HG02885 (cell line): ENCODE results near the gene ATAT1.

Experiments used
- ATAC-seq: cut with Tn5 transposase; IDR thresholded peaks from one replicate; pipeline ENCODE4 v1.9.1; 2021; ENCODE audit warnings: mild to moderate bottlenecking; ENCODE audit not compliant: unreplicated experiment, poor library complexity

Gene ATAT1

DNA sequence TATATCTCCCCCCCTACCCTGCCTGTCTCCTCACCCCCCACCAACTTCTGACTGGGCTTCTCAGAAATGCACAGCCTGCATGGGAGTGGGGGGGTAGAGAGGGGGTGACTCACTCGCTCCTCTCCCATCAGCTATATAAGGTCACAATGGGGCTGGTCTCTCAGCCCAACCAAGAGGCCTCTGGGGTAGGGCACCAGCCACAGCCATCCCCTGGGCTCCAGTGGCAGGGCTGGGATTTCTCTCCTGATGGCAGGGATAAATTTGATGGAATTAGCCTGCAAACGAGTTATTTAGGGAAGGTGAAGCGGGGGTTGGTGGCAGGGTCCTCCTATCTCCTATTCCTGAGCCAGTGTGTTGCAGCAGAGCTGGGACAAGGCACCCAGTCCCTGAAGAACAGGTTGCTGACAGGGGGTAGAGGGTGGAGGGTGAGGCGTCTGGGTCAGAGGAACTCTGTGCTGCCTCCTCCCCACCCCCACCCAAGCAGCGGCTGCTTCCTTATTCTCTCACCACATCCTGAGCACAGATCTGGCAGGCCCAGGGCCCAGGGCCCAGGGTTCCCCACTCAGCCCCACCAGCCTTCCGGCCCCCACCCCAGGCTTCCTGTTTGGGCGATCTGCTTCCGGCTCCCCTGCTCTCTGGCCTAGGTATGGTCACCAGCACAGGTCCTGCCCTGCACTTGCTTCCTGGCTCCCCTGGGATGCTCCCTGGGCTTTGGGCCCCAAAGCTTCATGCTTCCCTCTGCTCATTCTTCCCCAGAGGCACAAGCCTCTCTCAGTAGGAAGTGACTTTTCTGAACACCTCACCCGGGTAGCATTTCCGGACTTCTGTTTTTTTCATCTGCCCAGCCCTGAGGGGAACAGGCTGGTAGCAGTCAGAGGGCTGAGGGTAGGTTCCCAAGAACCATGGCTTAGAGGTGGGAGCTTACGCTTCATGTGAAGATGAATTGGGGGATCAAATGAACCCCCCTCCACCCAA is 55.8 kb downstream of the ATAT1 start:
- ATAC-seq, result peak; percentile 48

DNA sequence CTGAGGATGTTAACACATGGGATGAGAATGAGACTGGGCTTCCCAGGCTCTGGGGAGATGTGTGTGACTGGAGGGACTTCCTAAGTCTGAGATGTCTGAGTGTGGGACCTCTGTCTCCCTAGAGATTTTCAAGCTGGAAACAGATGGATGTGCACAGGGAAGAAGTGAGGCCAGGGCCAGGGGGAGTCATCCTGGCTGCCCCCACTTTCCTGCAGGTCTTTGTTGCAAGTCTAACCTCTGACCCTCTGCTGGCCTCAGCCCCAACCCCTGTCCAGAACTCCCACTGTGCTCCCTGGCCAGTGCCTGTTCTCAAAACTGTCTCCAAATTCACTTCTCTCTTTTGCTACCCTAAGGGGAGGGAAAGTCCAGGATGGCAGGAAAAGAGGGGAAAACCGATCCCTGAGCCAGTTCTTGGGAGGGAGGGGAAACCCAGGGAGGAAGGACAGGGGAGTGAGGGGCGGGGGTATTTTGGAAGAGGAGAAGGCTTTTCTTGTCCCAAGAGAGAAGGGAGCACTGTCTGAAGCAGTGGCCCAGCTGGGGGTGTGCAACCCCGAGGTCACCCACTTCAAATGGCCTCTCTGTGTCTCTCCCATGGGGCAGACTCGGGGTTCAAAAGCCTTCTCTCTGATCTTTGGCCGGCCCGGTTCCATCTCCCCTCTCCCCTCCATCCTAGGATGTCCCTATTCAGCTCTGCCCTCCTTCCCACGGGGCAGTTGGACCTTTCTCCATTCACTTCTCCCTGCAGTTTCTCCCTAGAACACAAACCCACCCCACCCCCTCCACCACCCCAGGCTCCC is 56.7 kb downstream of the ATAT1 start:
- ATAC-seq, result no peak

DNA sequence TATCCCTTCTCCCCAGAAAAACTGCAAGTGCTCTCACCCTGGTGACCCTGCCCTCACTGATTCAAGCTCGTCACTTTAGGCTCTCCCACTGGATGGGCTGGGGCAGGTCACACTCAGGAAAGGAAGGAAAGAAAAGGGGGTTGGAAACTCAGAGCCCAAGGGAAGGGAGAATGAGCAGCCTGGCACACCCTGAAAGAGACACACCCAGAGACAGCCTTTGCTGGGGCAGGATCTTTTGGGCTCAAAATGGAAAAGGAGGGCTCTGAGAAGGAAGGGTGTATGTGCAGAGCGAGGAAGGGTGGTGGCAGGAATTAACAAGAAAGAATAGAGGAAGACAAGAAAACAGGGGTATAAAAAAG is 57.3 kb downstream of the ATAT1 start:
- no peak for ATAC-seq

DNA sequence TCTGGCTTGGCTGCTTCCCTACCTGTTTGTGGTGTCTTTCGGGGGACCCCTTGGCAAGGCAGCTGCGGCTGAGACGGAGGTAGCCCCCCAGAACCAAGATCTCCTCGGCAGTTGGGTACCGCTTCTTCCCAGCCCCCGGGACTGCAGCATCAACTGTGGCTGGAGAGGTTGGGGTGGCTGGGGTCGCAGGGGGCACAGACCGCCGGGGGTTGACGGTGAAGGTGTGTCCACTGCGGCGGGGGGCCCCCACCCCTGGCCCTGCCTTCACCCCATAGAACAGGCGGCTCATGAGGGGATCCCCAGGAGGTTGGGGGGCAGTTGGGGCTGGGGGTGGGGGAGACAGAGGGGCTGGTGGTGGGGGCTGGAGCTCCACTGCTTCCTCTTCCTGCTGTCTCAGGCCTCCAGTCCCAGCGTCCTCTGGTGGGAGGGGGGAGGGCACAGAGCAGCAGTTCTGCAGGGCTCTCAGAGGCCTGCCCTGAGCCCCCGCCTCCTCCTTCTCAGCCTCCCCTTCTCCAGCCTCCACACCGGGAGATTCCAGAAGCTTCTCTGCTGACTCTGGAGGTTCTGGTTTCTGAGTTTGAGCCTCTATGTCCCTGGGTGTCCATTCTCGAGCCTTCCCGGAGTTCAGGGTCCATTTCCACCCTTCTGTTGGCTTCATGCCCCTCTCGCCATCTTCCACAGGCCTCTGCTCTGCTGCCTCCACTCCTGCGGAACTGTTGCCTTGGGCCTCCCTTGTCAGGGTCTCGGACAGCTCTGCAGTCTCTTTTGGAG is 57.9 kb downstream of the ATAT1 start:
- no peak for ATAC-seq

DNA sequence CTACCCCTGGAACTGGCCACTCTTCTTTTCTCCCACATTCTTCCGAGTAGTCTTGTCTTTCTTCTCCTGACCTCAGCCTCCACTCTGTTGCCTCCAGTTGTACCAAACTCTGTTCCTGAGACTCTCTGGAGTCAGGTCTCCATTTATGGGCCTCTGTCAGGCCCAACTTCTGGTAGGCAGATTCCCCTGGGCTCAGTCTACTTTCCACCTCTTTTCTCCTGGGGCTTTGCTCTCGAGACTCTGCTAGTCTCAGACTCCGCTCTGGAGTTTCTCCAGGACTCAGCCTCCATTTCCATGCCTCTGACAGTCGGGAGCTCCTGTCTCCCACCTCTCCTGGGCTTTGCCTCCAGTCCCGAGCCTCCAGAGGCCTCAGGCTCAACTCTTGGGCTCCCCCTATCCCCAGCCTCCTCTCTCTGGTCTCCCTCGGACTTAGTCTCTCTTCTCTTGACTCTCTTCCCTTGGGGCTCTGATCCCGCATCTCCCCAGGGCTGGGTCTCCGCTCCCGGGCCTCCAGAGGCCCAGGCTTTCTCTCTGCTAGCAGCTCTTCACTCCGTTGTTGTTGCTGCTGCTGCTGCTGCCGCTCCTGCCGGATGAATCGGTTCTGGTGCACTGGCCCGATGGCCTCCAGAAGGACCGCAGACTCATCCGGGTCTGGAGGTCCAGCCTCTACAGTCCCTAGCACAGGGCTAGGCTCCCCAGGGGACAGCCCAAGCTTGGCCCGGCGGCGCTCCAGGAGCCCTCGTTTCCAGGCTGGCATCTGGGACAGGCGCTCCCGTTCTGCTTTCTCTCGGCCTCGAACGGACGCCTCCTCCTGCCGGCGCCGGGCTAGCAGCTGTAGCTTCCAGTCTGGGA is 58.7 kb downstream of the ATAT1 start:
- no peak for ATAC-seq

DNA sequence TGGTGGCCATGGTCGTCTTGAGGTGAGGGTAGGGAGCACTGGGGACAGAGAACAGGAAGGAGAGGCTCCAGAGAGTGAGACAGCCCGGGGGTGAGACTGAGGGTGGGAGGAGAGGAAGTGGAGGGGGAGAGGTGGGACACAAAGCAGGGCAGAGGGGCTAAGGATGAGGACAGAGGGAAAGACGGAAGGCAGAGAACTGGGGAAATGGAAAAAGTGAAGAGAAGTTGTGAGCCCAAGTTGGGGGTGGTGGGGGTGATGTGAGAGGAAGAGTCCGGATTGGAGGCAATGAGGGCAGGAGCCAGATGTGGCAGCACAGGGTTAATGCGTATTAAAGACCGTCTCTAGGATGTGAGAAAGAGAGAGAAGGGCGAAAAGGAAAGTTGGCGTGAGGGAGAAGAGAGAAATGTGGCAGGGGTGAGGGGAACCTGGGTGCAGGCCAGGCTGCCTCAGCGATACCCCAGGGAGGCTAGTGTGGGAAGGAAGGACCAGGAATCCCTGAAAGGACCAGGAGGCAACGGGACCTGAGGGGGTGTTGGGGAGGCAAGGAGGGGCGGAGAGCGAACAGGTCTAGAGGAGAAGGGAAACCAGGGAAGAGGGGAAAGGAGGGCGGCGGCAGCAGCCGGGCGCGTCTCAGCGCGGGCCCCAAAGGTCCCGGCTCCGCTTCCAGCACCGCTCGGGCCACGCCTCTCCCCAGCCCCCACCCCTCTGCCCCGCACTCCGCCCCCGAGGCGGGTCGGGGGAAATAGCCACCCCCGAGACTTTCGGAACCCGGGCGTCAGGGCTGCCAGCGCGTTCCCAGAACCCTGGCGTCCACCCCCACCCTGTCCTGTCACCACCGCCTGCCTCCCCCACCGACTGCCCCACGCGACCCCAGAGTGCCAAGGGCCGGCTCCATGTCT is 59.6 kb downstream of the ATAT1 start, which contains the start of gene PPP1R18:
Gene PPP1R18 (minus strand): TSS at position 637 of the 899 bp plus-strand sequence. CDS start 627 bp downstream, at position 10.
- ATAC-seq, result peak; percentile 23

DNA sequence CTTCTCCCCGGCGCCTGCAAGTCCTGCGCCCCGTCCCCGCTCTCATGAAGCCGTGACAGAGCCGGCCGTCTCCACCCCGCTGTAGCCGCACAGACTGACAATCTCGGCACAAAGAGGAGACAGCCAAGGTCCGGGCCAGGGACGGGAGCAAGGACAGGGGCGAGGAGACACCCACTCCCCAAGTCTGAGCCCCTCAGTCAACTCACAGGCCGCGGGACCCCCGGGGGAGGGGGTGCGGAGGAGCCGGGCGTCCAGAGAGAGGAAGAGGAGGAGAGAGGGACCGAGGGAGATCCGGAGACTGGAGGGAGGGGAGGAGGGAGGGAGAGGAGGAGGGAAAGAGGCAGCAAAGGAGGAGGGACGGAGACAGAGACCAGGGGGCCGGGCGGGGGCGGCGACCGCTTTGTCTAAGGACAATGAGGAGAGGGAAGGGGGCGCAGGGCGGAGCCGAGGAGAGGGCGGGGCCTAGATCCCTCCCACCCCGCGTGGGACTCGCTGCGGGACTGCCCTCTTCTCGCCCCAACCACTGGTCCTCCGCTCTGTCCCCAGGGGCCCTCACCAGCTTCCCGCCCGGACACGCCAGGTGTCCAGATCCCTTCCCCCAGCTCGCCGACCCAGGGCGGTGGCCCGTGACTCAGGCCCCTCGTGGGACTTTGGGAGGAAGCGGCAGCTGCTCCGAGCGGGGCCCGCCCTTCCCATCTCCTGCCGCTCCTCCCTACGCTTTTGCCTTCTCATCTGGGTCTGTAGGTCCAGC is 60.4 kb downstream of the ATAT1 start:
- peak; percentile 42 for ATAC-seq

DNA sequence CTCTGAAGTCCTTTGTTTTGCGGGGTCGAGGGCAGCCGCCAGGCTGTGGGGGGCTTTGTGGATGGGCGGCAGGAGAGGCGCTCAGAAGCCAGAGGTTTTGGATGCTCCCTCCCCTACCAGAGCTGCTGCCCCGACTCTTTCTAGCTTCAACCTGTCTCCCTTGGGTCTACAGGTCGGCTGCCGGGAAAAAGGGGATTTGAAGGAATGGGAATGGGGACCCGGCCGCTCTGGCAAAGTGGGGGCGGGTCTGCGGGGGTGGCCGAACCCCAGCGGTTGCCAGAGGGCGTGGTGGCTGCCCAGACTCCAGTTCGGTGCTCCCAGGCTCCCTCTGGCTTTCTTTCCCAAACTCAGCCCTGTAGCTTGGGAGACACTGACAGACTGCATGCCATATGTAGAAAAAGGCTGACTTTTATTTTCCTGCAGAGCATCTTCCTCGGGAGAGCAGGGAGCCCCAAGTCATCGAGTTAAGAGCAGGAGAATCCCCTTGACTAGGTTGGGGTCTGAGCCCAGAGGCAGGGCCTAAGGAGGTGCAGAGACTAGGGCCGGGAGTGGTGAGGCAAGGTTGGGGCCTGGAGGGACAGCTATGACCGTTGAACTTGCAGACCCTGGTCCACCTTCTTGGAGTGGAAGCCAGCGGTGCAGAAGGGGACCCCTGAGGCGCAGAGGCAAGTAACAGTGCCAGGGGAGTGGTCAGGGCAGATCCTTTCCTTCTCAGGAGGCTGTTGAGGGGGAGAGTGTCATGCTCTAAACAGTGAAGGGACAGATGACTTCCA is 61.2 kb downstream of the ATAT1 start:
- no peak for ATAC-seq

DNA sequence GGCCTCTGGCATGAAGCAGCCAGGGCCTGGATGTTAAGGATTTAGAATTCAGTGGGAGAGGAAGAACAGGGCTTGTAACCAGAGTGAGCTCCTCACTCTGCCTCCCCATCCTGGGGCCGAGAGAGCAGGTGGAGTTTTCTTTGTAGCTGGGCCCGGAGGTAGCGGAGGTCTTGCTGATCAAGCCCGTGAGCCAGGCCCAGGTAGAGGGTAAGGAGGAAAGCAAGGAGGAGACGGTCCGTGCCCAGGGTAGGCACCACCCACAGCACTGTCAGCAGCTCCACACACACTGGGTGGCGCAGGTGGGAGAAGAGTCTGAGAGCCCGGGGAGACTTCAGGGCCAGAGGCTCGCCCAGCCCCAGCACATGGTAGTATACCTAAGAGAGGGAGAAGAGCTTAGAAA is 61.9 kb downstream of the ATAT1 start:
- ATAC-seq, result no peak

DNA sequence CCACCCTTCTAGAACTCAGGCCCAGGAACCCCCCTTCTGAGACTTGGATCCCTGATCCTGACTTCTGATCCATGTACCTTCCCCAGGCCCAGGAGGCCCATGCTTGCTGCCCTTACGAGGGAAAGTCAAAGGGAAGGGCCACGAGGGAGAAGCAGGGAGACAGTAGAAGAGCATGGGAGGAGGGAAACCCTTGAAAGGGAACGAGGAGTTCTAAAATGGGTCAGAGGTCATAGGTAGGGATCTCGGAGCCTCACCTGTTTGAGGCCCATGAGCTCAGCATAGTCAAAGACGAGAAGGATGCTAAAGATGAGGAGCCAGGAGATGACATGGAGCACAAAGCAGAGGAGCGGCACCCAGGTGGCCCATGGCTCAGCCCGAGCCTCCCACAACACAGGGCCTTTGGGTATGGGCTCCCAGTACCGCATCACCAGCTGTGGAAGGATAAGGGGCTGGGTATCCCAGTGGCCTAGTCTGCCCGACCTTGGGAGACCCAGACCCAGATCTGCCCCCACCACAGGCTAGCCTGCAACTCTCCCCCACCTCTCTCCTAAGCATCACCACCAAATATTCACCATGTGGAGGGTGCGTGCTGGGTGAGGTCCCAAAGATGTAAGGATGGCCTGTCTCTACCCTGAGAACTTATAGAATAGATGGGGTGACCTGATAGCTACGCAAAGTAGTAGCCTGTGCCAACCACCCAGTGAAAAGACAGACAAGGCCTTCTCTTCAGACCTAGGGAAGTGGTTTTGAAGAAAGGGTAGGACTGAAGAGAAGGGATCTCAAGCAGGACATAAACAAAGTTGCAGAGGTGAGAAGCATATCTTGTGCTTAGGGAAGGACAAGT is 62.6 kb downstream of the ATAT1 start:
- no peak for ATAC-seq

DNA sequence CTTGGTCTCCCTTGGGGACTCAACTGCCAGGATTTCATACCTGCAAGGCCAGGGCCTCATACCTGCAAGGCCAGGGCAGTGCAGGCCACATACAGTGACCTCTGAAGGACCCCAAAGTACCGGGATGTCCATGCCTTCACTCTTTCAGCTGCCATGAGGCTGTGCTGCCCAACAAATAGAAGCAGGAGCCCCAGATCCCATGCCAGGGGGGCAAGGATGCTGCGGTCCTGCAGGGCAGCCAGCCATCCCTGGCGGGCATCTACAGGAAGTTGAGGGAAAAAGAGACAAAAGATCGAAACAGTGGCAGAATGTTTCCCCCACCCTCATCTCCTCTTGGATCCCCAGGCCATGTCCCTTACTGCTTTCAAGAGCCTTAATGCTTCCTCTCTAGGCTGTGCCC is 63.3 kb downstream of the ATAT1 start:
- no peak for ATAC-seq

DNA sequence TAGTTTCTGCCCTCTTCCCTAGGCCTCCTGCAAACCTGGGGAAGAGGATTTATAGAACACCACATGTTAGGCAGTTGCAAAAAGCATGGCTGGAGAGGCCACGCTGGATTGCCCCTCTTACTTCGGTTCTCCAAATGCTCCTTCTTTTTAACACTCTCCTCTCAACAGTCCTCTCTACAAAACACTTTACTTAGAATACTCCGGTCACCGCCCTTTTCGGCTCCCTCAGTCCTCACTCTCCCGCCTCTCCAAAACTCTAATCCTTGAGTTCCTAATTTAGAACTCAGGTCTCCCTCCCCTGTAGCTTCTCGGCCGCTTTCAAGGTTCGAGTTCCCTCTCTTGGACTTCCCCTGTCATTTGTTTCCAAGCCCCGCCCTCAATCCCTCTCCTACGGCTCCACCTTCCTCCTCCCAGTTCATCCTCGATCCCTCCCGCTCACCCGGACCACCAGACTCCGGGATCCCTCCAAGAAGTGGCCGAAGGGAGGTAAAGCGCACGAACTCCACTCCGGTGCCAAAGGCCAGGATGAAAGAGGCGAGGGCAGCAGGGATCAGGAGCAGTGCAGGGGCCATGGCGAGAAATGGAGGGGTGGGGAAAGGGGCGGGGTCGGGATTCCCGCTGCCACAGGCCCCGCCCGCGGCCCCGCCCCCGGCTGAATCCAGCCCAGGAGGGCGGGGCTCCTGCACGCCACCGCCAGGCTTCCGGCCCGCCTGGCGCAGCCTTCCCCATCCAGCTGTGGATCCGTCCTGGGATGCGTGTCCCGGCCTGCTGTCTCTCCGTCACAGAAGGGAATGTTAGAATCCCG is 63.9 kb downstream of the ATAT1 start, which contains the start of gene NRM:
Gene NRM (minus strand): TSS at position 582 of the 805 bp plus-strand sequence. CDS start 10 bp downstream, at position 572.
- peak; percentile 45 for ATAC-seq

DNA sequence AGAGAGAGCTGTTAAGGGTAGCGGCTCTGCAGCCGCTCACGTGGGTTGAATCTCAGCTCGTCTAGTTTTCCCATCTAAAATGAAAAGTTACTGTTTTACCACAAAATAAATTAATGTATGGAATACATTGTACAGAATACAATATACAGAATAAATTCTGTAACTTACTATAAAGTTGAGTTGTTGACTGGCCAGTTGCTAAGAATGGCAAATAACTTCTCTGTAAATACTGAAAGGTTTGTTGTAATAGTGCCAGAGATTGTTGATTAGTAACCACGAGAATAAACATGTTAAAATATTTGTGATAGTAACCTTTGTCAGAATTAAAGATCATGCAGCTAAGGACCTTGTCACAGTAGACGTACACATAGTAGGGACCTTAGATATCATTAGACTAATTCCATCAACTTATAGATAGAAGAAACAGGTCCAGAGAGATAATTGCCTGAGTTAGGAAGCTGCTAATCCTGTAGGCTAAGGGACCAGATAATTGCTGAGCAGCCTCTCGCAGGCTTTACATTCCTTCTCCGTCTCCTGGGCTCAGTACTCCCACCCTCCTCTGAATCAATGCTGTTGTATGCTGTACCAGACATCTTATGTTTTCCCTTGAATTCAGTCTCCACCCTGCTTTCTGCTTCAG is 64.7 kb downstream of the ATAT1 start:
- no peak for ATAC-seq
